Endothelial cell of umbilical vein (primary cell): ENCODE data around the gene SYNDIG1. TPM values are rescaled to one million over a fixed set of nuclear protein-coding genes. Genes with fewer than 3 reads are reported as not detected.

Experiments used
- BruUV-seq: library from RNA; stranded (reverse); fragments of 400-500 nt; replicated peaks from 2 replicates; lab custom pipeline; 2021; lab: Mats Ljungman, UMichigan
- CTCF ChIA-PET: fragments of 300-600, 350-600 bp; sonication (Branson Sonifier 250); formaldehyde crosslinking; loops from one replicate; lab custom pipeline; 2021; ENCODE audit warnings: antibody characterized with exemption, inconsistent platforms; lab: Charles Lee
- POLR2A ChIA-PET: fragments of 300-600, 350-600 bp; sonication (Branson Sonifier 250); formaldehyde crosslinking; loops from one replicate; lab custom pipeline; 2021; ENCODE audit warnings: antibody characterized with exemption, inconsistent platforms; lab: Charles Lee
- DNase-seq: peaks from one replicate; pipeline ENCODE4 v3.0.0-alpha.2; 2011; ENCODE audit warnings: low read depth, low spot score
- FAIRE-seq: peaks from 2 replicates; lab custom pipeline; 2011; peaks lifted over from hg19 to GRCh38; lab: Jason Lieb, UNC
- H2AFZ ChIP-seq: 2 replicates; pipeline ENCODE4 v1.6.0; 2012; ENCODE audit warnings: low read depth, low read length, control low read depth, inconsistent platforms
- H3K27ac ChIP-seq: 2 replicates; pipeline ENCODE4 v1.5.1; 2011; ENCODE audit warnings: low read depth, mild to moderate bottlenecking, control low read depth, low read length, moderate library complexity; ENCODE audit not compliant: insufficient read depth
- H3K27me3 ChIP-seq, 2 experiments: 2 replicates each; pipeline versions ENCODE4 v1.6.0 to v1.6.1; 2011; ENCODE audit warnings: low read length in 2 of 2, mixed read lengths in 1 of 2; ENCODE audit not compliant: control insufficient read depth in 2 of 2, insufficient read depth in 2 of 2
- H3K36me3 ChIP-seq, 2 experiments: 2 replicates in 1 of 2; 3 replicates in 1 of 2; pipeline ENCODE4 v1.5.1; 2011; ENCODE audit warnings: low read length in 2 of 2, mild to moderate bottlenecking in 1 of 2, moderate library complexity in 1 of 2; ENCODE audit not compliant: control insufficient read depth in 2 of 2, insufficient read depth in 2 of 2; ENCODE audit errors: extremely low read depth in 1 of 2
- H3K4me1 ChIP-seq: 3 replicates; pipeline ENCODE4 v1.5.1; 2011; ENCODE audit warnings: mild to moderate bottlenecking, low read length; ENCODE audit not compliant: control insufficient read depth, insufficient read depth; ENCODE audit errors: extremely low read depth
- H3K4me2 ChIP-seq: 2 replicates; pipeline ENCODE4 v1.6.1; 2011; ENCODE audit warnings: low read length, control low read depth, mixed read lengths; ENCODE audit not compliant: insufficient read depth
- H3K4me3 ChIP-seq, 3 experiments: fragments of 200-600 bp in 1 of 3; sonication (generic), shearing (Covaris generic) in 1 of 3; replicated peaks in 1 of 3; 2 replicates each; pipeline ENCODE4 v1.5.1; 2011 to 2016; ENCODE audit warnings: control low read depth in 3 of 3, low read length in 3 of 3, mild to moderate bottlenecking in 2 of 3, inconsistent platforms in 1 of 3, low read depth in 1 of 3, moderate library complexity in 1 of 3; ENCODE audit not compliant: insufficient read depth in 1 of 3
- H3K79me2 ChIP-seq: 2 replicates; pipeline ENCODE4 v1.6.0; 2012; ENCODE audit warnings: low read length, inconsistent platforms; ENCODE audit not compliant: control insufficient read depth, insufficient read depth
- H3K9ac ChIP-seq: replicated peaks from 2 replicates; pipeline ENCODE3; 2011; ENCODE audit warnings: low read length, control low read depth; ENCODE audit not compliant: insufficient read depth; ENCODE audit errors: extremely low read depth
- H3K9me1 ChIP-seq: replicated peaks from 3 replicates; pipeline ENCODE4 v1.6.0; 2011; ENCODE audit warnings: mild to moderate bottlenecking, low read length; ENCODE audit not compliant: control insufficient read depth, insufficient read depth; ENCODE audit errors: extremely low read depth
- H3K9me3 ChIP-seq: replicated peaks from 2 replicates; pipeline ENCODE4 v1.5.1; 2012; ENCODE audit warnings: low read length, inconsistent platforms; ENCODE audit not compliant: control insufficient read depth, insufficient read depth
- H4K20me1 ChIP-seq: replicated peaks from 2 replicates; pipeline ENCODE3; 2011; ENCODE audit warnings: mild to moderate bottlenecking, low read length; ENCODE audit not compliant: control insufficient read depth, insufficient read depth; ENCODE audit errors: extremely low read depth
- CTCF ChIP-seq, 2 donors: IDR thresholded peaks; 1 replicate in 1 of 2; 2 replicates in 1 of 2; pipeline ENCODE4 v1.5.1; 2011; ENCODE audit warnings: low read length in 2 of 2, mild to moderate bottlenecking in 2 of 2, moderate library complexity in 2 of 2, control low read depth in 1 of 2, inconsistent platforms in 1 of 2, low read depth in 1 of 2; ENCODE audit not compliant: insufficient read depth in 1 of 2; ENCODE audit errors: extremely low read depth in 1 of 2
- EZH2 ChIP-seq: IDR thresholded peaks from 2 replicates; pipeline ENCODE4 v1.6.1; 2012; ENCODE audit warnings: borderline replicate concordance, low read depth, mild to moderate bottlenecking, moderate library complexity, low read length, inconsistent platforms; ENCODE audit not compliant: severe bottlenecking
- FOS ChIP-seq: IDR thresholded peaks from 2 replicates; pipeline ENCODE4 v1.6.1; 2011; ENCODE audit warnings: mild to moderate bottlenecking, low read length, moderate library complexity, borderline replicate concordance; ENCODE audit not compliant: insufficient read depth
- GATA2 ChIP-seq: IDR thresholded peaks from 2 replicates; pipeline ENCODE4 v1.7.0; 2011; ENCODE audit warnings: low read depth, mild to moderate bottlenecking, moderate library complexity, mixed read lengths, low read length; ENCODE audit not compliant: insufficient read length, insufficient read depth
- JUN ChIP-seq: IDR thresholded peaks from 2 replicates; pipeline ENCODE4 v1.6.1; 2011; ENCODE audit warnings: borderline replicate concordance, low read depth; ENCODE audit not compliant: insufficient read length, insufficient read depth
- MAX ChIP-seq: IDR thresholded peaks from 2 replicates; pipeline ENCODE4 v1.6.1; 2011; ENCODE audit not compliant: insufficient read depth, insufficient read length
- MYC ChIP-seq: IDR thresholded peaks from one replicate; pipeline ENCODE4 v1.6.1; 2011; ENCODE audit warnings: mild to moderate bottlenecking, low read depth, low read length
- POLR2A ChIP-seq: IDR thresholded peaks from 2 replicates; pipeline ENCODE4 v1.6.1; 2012; ENCODE audit warnings: low read depth, mild to moderate bottlenecking, control low read depth, low read length
- POLR2AphosphoS5 ChIP-seq: IDR thresholded peaks from 2 replicates; pipeline ENCODE4 v1.6.1; 2012; ENCODE audit warnings: low read depth, mild to moderate bottlenecking, control low read depth, low read length, moderate library complexity; ENCODE audit not compliant: insufficient read depth
- dilution Hi-C: fragments of 300-500 bp; cut with MboI; formaldehyde crosslinking; loops from one replicate; pipeline ENCODE4 v1.15.0; 2019; ENCODE audit warnings: low sequenced_read_pairs; ENCODE audit not compliant: extremely low pct_ligation_motif_present
- intact Hi-C: fragments of 100-400 bp; cut with micrococcal nuclease; formaldehyde crosslinking; loops from one replicate; pipeline ENCODE4 v1.10.0; 2022
- polyA plus RNA-seq, 4 experiments: library from polyadenylated mRNA; depleted of rRNA in 3 of 4; stranded (reverse) in 3 of 4; unstranded in 1 of 4; fragments of >200 nt; gene quantifications; 2 replicates each; pipeline versions ENCODE4 v1.2.1 to v1.2.3, GENCODE V29; 2011 to 2012; ENCODE audit warnings: missing spikeins in 1 of 4
- total RNA-seq: library from RNA; stranded (reverse); gene quantifications from 2 replicates; pipeline ENCODE4 v1.2.3, GENCODE V29; 2021

Gene SYNDIG1
- total and polyA plus RNA-seq, 2 donors (not counting 3 experiments of a cell fraction or from before 2014, with no cell fraction given): not detected

- H3K79me2 ChIP-seq: no peaks in the 10 kb centered on the region
- no peak overlapping the region for H2AFZ ChIP-seq
- H3K27me3 ChIP-seq: no peaks in the 10 kb centered on the region
- no peak overlapping the region for H3K9ac ChIP-seq
- no peak overlapping the region for H3K27ac ChIP-seq
- H4K20me1 ChIP-seq: no peaks in the 10 kb centered on the region
- POLR2A ChIA-PET: no interaction called here
- H3K4me1 ChIP-seq: no peaks in the 10 kb centered on the region
- FAIRE-seq (no peak), DNase-seq (no peak)
- no TSS peak for BruUV-seq
- no peak overlapping the region for H3K4me2 ChIP-seq
- no peaks in the 10 kb centered on the region for H3K36me3 ChIP-seq
- CTCF ChIA-PET: no interaction called here
- dilution Hi-C loops: no loop called here
- intact Hi-C loops: no loop called here
- no peaks in the 10 kb centered on the region for H3K9me1 ChIP-seq
- no peak overlapping the region for H3K4me3 ChIP-seq
- H3K9me3 ChIP-seq: peaks cover 4% of the 10 kb centered on the region
- no peak for TF ChIP-seq CTCF (IDR thresholded peaks at IDR 0.05; ENCODE audit: extremely low read depth in 1 of 2, insufficient read depth in 1 of 2, low read depth in 1 of 2, low read length in 2 of 2)
- TF ChIP-seq FOS: no peak
- TF ChIP-seq MYC: no peak
- no peak for TF ChIP-seq GATA2
- no peak for TF ChIP-seq POLR2A
- TF ChIP-seq MAX: no peak
- no peak for TF ChIP-seq EZH2
- TF ChIP-seq POLR2AphosphoS5: no peak
- no peak for TF ChIP-seq JUN
These were observed 233.3 kb downstream of the SYNDIG1 start for GRCh38 chr20:24702501-24703283.
